Activated T-cell treated with anti-CD3 and anti-CD28 coated beads for 1 hour (primary cell): ENCODE measurements around the gene XPNPEP1.

ENCODE experiments used
- DNase-seq: peaks from one replicate; pipeline ENCODE4 v3.0.0-alpha.2; 2020; ENCODE audit warnings: low read depth

Gene XPNPEP1

GRCh38 chr10:109922976-109923921, at the start of gene XPNPEP1:
Gene XPNPEP1 (minus strand): TSS chr10:109923511. CDS start chr10:109923433, 78 bp downstream.
- DNase-seq, result peak; percentile 62

DNA sequence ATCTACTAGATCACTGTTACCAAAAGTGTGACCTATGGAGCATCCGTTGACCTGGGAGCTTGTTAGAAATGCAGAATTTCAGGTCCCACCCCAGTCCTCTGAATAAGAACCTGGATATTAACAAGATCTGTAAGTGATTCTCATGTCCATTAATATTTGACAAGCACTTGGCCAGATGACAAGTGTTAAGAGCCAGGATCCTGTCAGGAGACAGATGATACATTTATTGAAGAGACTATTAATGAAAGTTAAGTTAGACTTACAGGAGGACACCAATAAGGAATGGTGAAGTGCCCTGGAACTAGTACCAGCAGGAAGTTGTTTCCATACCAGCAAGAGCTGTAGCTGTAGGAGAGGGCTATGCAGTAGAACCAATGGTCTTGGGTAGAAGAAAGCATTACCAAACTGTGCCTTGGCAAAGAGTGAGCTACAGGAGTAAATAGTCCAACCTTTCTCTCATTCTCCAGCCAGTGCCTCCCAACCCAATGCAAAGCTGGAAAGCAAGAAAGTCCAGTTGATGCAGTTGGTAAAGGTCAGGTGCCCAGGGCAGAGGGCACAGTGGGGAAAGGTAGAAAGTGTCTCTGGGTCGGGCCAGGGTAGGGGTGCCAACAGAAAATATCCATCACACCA, 49.2 kb upstream of the XPNPEP1 start:
- DNase-seq, result no peak

DNA sequence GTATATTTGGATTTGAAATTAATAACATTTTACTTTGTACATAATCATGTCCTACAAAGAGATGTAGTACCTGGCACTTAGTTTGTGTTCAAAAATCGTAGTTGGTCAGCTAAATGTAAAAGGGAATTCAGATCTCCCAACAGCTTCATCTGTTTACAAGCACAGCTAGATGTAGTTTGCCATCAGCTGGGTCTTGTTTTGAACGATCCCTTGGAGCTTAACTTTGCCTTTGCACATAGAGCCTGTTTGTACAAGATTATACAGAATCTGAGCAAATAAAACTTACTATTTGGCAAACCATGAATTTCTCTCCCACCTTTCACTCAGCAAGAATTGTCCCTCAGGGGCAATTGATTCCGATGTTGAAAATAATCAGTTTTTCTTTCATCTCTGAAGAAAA, 48.3 kb upstream of the XPNPEP1 start:
- DNase-seq, result no peak

DNA sequence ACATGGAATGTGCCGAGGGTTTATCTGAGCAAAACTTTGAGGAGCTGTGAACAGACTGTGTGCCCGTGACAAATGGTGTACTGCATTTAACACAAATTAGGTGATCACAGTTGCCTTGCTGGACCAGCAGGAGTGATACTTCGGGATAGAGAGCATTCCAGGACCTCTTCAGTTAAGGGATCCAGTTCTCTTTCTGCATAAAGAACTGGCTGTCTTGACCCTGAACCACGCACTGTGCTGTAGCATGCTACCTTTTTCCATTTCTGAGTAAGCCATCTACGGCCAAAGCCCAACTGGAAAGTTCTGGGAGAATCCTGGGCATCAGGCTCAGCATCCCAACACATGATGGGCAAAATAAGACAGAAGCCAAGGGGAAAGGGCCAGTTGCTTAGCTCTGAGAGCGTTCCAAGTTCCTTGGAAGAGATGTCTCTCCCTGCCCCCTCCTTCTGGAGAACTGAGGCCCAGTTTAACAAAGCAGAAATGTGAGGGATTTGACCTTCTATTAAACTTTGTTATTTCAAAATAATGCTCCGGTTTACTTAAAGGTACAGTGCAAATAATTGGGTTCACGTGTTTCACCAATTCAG, 46.5 kb upstream of the XPNPEP1 start:
- no peak for DNase-seq

- no peak for DNase-seq
Measured at GRCh38 chr10:109968953-109969759, 45.8 kb upstream of the XPNPEP1 start.

GRCh38 chr10:109967739-109968088, 44.4 kb upstream of the XPNPEP1 start:
- DNase-seq, result no peak

- DNase-seq, result no peak
Measured at GRCh38 chr10:109966961-109967738, 43.8 kb upstream of the XPNPEP1 start.

DNA sequence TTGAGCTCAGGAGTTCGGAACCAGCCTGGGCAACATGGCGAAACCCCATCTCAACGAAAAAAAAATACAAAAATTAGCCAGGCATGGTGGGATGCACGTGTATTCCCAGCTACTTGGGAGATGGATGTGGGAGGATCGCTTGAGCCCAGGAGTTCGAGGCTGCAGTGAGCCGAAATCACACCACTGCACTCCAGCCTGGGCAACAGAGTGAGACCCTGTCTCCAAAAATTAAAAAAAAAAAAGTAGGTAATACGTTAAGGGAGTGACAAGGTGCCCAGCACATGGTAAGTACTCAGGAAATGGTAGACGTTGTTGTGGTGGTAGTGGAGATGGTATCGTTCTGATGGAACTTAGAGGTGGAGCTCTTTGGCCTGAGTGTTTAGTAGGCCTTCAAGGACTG, 41.0 kb upstream of the XPNPEP1 start:
- DNase-seq, result no peak

DNA sequence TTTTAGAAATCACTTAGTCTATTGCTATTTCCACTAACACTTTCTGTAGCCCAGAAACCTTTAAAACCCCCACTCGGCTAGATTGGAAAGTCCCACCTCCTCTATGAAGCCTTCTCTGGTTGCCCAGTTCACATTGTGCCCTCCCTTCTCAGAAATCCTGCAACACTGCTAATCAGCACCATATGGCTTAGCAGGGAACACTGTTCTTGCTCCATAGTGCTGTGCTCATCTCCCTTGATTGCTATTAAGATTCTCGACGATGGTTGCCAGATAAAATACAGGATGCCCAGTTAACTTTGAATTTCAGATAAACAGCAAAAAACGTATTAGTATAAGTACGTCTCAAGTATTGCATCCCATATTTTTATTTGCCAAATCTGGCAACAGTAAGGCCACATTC, 40.1 kb upstream of the XPNPEP1 start:
- DNase-seq, result no peak

- DNase-seq, result no peak
Measured at GRCh38 chr10:109962247-109962646, 38.9 kb upstream of the XPNPEP1 start.

- no peak for DNase-seq
Measured at GRCh38 chr10:109961174-109962001, 38.1 kb upstream of the XPNPEP1 start.

DNA sequence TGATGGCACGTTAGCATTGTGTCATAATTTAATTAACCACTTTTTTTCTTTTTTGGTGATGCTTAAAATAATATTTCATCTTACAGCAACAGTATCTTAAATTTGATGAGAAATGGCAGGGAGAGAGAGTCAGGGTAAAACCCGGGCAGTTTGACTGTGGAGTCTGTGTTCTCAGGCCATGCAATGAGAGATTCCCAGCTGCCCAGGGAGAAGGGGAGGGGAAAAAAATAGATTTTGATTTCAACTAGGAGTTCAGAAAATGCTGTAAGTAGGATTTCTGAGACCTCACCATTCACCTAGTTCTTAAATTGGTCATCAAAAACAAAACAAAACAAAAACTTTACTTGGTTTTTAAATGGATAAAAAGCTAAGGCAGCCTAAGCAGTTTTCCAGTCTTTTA, 37.4 kb upstream of the XPNPEP1 start:
- no peak for DNase-seq

DNA sequence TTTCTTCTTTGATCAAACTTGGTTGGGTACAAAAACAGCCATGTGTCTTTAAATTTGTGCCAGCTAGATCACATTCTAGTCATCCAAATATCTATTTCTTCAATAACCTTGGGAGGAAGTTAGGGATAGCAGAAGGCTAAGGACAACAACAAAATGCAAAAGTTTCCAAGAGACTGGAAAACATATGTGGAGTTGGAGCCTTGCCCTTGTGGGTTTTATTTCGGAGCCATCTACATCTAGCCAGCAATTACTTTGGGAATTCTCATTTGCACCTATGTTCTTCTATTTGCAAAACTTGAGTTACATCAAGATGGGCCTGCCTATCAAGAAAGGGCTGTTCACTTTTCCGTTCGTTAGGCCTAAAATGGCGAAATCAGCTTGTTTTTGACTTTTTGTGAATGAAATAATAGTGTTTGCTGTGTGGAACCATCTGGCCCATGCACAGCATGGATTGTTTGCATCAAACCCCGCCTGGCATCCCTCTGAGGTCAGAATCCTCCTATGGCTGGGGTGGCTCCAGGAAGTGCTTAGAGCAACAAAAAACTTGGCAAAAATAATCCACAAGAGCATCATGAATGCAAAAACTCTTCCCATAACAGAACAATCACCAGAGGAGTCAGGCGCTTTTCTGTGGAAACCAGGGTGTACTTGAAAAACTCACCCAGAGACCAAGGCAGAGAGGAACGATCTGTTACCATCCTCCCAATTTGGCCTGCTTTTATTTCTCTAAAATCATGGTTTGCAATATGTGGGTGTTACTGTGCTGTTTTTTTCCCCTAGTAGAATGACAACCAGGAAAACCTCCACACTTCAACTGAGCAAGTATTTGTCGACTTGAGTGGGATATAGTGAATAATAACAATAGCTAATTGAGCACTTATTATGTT, 36.2 kb upstream of the XPNPEP1 start:
- no peak for DNase-seq

DNA sequence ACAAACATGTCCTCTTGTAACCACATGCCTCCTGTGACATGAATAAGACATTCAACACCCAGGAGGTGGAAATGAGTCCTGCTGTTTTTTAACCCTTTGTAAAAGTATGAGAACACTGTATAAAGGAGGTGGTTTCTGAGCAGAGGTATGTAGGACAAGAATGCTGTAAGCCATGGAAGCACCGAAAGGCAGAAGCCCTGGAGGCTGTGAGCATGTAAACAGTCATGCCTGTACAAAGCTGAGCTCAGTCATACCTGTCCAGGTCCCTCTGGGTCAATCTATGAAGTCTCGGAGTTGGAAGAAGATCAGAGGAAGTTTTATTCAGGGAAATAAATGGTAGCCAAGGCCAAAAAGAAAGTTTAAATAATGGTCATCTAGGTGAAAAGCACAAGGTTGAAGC, 34.7 kb upstream of the XPNPEP1 start:
- no peak for DNase-seq

- no peak for DNase-seq
Measured at GRCh38 chr10:109957092-109957797, 33.9 kb upstream of the XPNPEP1 start.

- DNase-seq, result no peak
Measured at GRCh38 chr10:109956454-109957091, 33.3 kb upstream of the XPNPEP1 start.

- DNase-seq, result no peak
Measured at GRCh38 chr10:109953766-109954165, 30.5 kb upstream of the XPNPEP1 start.

DNA sequence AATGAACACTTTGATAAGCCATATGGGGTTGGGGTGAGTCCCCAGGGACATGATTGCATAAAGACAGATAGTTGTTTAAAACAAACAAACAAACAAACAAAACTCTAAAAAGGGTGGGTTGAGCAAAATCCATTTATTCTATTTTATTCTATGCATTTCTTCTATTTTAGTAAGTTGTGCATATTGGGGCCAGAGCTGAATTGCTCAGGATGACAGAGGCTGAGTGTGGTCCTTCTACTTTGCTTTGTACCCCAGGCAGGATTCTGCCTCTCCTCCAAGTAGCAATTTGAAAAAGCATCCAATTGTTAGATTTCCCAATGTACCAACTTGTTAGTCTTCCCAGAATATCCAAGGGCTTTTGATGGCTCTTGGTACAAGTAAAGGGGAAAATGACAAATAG, 29.2 kb upstream of the XPNPEP1 start:
- DNase-seq, result no peak
